Measurements from ENCODE around the gene RCE1.
A peak's percentile ranks its signal among the peaks of the same experiment; 100 is the strongest.

RCE1 gene

GRCh38 chr11:66886671-66887221 lies 43.5 kb downstream of the RCE1 start:
- ChIA-PET CTCF (interaction anchor here (0.9 to 1.7 kb wide), 4 partner anchors 8 to 194 kb away, joined by 3 to 5 read pairs (median 4); no protein-coding TSS in a partner anchor), POLR2A (no interaction called here)
- TF ChIP-seq CTCF (IDR thresholded peaks at IDR 0.05; ENCODE audit: control extremely low read depth, extremely low read depth, low read depth, missing control alignments): no peak
- DNase-seq (ENCODE audit: extremely low spot score): no peak

- CTCF ChIA-PET: interaction anchor here (0.9 to 1.7 kb wide), 4 partner anchors 9 to 195 kb away, joined by 3 to 5 read pairs (median 4); no protein-coding TSS in a partner anchor
- no peak for DNase-seq (ENCODE audit: extremely low spot score)
- POLR2A ChIA-PET: no interaction called here
- TF ChIP-seq CTCF (IDR thresholded peaks at IDR 0.05; ENCODE audit: control extremely low read depth, extremely low read depth, low read depth, missing control alignments): no peak
Measured at GRCh38 chr11:66887526-66887925, 44.3 kb downstream of the RCE1 start.

- DNase-seq (ENCODE audit: extremely low spot score): no peak
- TF ChIP-seq CTCF (IDR thresholded peaks at IDR 0.05; ENCODE audit: control extremely low read depth, extremely low read depth, low read depth, missing control alignments): no peak
- ChIA-PET POLR2A (no interaction called here), CTCF (interaction anchor here (1.2 kb wide), 1 partner anchor 180 kb away, joined by 3 read pairs; no protein-coding TSS in a partner anchor)
Measured at GRCh38 chr11:66888282-66888681, 45.0 kb downstream of the RCE1 start.

- TF ChIP-seq CTCF (IDR thresholded peaks at IDR 0.05; ENCODE audit: control extremely low read depth, extremely low read depth, low read depth, missing control alignments): no peak
- ChIA-PET POLR2A (no interaction called here), CTCF (interaction anchor here (1.2 kb wide), 1 partner anchor 123 kb away, joined by 3 read pairs; no protein-coding TSS in a partner anchor)
- DNase-seq (ENCODE audit: extremely low spot score): no peak
Measured at GRCh38 chr11:66889960-66890359, 46.7 kb downstream of the RCE1 start.

- ChIA-PET POLR2A (no interaction called here), CTCF (interaction anchor here (1.1 to 2.0 kb wide), 2 partner anchors 9 to 73 kb away, joined by 3 to 13 read pairs; no protein-coding TSS in a partner anchor)
- peak; percentile 90 for DNase-seq (ENCODE audit: extremely low spot score)
- no peak for TF ChIP-seq CTCF (IDR thresholded peaks at IDR 0.05; ENCODE audit: control extremely low read depth, extremely low read depth, low read depth, missing control alignments)
Measured at GRCh38 chr11:66891851-66892660, 48.8 kb downstream of the RCE1 start.

- CTCF ChIA-PET: interaction anchor here (1.1 to 2.0 kb wide), 3 partner anchors 10 to 413 kb away, joined by 3 to 13 read pairs (median 3); partner anchors contain the start of gene DPP3
Measured at GRCh38 chr11:66892911-66893310, 49.7 kb downstream of the RCE1 start.

More at GRCh38 chr11:66892911-66893310, 49.7 kb downstream of the RCE1 start:
- POLR2A ChIA-PET: no interaction called here
- no peak for DNase-seq (ENCODE audit: extremely low spot score)
- TF ChIP-seq CTCF (IDR thresholded peaks at IDR 0.05; ENCODE audit: control extremely low read depth, extremely low read depth, low read depth, missing control alignments): no peak

Data from GM10248 (cell line).